HG03045 (cell line): ENCODE results near the gene UMPS.
A peak's percentile ranks its signal among the peaks of the same experiment; 100 is the strongest.
"Not testable (repeated sequence)": the region's sequence is repeated elsewhere in the genome, so short reads cannot be mapped to it uniquely, and the experiment has no call there.

Experiments
- ATAC-seq: cut with Tn5 transposase; IDR thresholded peaks from one replicate; pipeline ENCODE4 v1.9.1; 2021; ENCODE audit warnings: mild to moderate bottlenecking, moderate library complexity; ENCODE audit not compliant: unreplicated experiment

Gene UMPS

DNA sequence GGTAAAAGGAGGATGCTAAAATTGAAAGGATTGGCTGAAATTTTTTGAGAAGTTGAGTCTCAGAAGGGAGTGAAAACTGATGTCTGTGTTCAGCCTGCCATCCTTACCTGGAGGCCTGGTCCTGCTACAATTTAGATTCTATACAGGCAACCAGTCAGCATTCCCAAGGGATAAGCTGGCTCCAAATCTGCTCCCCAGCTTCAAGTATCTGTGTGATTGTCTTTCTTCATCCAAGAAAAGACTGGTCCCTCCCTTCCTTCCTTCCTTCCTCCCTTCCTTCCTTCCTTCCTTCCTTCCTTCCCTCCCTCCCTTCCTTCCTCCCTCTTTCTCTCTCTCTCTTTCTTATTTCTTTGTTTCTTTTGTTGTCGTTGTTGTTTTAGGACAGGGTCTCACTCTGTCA, 24.7 kb upstream of the UMPS start:
- no peak for ATAC-seq

DNA sequence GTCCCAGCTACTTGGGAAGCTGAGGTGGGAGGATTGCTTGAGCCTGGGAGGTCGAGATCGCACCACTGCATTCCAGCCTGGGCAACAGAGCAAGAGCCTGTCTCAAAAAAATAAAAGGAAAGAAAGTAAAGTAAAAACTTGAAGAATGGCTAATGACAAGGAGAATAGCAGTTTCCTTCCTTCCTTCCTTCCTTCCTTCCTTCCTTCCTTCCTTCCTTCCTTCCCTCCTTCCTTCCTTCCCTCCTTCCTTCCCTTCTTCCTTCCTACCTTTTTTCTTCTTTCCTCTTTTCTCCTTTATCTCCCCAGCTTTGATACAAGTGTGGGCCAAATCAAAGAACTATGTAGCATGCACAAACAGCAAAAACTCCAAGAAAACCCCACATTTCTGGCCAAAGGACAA, 23.0 kb upstream of the UMPS start:
- not testable (repeated sequence) for ATAC-seq

DNA sequence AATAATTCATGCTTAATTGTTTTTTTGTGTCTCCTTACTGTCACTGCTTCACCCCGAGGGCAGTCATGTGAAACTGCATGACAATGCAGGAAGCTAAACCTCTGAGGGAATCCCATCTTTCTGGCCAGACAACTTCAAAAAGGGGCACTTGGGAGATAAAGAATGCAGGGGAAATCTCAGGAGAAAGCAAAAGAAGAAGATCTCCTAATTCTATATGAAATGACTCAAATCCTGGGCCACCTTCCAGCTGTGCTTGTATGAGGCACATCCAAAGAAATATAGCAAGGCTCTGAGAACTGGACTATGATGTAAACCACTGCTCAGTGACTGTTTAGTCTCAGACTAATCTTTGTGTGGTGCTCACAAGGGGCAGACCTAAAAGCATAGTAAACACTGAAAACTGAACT, 22.6 kb upstream of the UMPS start:
- ATAC-seq, result no peak

DNA sequence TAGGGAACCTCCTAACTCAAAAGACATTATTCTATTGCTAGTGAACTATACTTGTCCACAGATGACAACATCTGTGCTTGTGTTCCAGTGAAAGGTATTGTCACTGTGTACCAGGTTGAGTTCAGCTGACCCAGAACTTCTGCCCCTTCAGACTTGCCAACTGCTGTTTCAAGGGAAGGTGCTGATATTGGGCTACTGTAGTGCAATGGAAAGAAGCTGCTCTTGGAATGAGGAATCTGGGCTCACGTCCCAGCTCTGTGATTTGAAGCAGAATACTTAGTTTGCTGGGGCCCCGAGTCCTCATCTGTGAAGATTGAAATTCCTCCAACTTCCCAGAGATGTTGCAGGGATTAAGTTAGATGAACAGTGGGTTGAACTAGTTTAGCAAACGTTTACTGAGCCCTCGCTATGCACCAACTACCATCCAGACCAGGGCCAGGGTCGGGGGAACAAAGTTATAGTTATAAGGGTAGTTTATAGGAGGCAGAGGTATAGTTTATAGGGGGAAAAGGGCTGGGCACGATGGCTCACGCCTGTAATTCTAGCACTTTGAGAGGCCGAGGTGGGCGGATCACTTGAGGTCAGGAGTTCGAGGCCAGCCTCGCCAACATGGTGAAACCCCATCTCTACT, 15.9 kb upstream of the UMPS start:
- no peak for ATAC-seq

DNA sequence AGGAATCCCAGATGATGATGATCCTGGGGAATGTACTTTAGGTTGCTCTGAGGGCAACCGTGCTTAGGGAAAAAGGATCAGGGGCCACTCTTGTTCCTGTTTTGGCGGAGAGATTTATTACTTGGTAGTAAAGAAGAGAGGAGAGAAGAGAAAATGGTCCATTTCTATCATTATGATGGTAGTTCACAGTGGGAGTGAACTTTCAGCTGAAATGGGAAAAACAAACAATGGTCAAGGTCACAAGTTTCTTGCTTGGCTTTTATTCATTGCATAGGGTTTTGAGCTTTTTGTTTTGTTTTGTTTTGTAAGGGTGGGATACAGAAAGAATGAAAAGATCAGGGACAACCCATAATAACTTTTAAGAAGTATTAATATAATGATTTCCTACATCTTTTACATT, 7.7 kb upstream of the UMPS start:
- no peak for ATAC-seq

DNA sequence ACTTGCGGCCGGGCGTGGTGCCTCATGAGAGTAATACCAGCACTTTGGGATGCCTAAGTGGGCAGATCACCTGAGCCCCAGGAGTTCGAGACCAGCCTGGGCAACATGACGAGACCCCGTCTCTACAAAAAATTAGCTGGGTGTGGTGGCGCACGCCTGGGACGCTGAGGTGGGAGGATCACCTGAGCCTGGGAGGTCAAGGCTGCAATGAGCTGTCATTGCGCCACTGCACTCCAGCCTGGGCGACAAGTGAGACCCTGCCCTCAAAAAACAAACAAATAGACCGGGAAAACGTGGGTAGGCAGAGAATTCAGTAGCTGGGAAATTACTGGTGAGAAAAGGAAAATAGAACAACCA, 667 bp downstream of the UMPS start:
- ATAC-seq, result no peak

DNA sequence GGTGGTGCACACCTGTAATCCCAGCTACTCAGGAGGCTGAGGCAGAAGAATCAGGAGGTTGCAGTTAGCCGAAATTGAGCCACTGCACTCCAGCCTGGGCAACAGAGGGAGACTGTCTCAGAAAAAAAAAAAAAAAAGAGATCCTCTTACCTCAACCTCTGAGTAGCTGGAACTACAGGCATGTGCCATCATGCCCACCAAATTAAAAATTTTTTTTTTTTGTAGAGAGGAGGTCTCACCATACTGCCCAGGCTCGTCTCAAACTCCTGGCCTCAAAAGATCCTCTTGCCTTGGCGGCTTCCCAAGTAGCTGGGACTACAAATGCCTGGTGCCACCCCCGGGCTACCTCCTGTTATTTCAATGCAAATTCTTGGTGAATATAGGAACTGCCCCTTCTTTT, 1.5 kb downstream of the UMPS start:
- no peak for ATAC-seq

DNA sequence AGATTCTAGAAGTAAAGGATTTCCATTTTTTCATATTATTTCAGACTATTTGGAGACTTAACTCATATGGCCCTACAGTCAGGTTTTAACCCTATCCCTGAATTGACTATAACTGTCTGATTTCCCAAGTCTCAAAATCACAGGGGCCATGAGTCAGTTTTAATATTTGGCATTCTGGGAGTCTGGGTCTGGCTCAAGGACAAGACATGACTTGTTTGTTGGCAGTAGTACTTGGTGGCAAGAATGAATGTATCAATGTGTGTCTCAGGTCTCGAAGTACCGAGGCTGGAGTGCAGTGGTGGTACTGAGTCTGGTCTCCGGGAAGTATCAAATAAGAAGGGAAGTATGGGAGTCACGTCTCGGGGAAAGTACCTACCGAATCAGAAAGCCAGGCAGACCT, 10.8 kb downstream of the UMPS start:
- no peak for ATAC-seq

DNA sequence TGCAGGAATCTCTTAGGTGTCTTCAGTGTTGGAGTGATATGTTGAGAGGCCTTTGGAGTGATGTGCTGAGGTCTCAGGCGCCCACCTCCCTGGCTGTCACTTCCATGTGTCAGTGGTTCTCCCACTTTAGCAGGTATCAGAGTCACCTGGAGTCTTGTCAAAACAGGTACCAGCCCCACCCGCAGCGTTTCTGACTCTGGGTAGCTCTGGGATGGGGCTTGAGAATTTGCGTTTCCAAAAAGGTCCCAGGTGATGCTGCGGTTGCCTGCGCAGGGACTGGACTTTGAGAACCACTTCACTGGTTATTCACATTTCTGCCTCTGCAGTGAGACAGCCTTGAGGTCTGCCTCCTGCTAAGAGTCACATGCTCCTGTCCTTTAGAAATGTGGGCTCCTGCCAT, 15.5 kb downstream of the UMPS start:
- no peak for ATAC-seq

DNA sequence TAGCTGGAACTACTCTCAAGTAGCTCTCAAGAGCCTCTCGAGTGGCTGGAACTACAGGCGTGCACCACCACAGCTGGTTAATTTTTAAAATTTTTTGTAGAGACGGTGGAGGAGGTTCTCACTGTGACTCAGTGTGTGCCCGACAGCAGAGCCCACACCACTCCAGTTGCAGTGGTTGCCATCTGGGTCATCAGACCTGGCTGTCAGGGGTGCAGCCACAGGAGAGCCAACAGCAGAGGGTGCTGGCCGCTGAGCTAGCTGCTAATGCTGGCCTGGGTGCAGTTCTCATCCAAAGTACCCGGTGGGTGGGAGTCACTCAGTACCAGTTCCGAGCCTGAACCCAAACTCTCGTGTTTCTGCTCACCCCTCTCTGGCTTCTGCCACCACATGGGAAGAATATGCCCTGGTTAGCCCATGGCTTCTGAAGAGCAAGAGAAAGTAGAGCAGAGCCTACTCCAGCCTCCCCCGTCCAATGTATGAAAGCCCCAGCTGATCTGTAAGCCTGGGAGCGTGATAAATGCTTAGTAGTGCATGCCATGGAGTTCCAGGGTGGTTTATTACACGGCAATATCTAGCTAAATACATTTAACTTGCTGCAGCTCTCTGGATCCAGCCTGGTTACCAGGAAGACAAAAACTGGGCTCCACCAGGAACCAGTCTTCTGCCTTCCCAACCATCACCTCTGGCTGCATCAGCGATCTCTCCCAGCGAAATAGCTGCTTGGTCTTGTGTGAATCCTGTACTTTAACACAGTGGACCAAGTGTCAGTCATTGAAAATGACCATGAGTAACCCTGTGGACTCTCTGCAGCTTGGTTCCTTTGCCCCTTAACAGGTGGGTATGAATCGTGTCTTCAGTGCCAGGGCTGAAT, 17.1 kb downstream of the UMPS start:
- ATAC-seq, result no peak

DNA sequence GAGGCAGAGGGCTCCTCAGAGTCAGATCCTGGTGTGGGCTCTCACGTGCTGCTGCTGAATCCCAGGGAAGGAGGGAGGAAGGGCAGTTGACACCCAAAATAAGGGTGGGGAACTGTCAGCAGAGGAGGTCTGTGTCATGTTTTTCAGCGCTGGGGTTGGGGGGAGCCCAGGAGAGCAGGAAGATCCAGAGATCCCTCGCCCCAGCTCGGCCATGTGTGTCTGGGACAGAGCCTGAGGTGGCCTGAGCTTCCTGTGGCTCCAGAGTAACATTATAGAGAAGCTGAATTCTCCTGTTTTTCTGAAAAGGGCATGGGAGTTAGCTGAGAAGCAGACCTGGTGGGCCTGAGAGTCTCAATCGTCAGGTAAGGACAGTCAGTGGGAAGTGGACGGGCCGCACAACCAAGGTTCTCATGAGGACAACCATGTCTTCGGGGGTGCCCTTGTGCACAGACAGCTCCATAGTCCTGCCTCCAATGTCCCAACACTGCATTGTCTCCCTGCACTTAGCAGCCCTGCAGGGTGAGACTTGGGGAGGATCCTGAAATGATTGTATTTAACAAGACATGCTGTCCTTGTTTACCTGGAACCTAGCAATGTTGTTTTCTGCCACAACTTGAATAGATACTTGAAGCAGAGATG, 18.4 kb downstream of the UMPS start:
- no peak for ATAC-seq

DNA sequence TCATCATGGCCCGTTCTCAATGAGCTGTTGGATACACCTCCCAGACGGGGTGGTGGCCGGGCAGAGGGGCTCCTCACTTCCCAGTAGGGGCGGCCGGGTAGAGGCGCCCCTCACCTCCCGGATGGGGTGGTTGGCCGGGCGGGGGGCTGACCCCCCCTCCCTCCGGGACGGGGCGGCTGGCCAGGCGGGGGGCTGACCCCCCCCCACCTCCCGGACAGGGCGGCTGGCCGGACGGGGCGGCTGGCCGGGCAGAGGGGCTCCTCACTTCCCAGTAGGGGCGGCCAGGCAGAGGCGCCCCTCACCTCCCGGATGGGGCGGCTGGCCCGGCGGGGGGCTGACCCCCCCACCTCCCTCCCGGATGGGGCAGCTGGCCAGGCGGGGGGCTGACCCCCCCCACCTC, 19.6 kb downstream of the UMPS start:
- ATAC-seq, result not testable (repeated sequence)

DNA sequence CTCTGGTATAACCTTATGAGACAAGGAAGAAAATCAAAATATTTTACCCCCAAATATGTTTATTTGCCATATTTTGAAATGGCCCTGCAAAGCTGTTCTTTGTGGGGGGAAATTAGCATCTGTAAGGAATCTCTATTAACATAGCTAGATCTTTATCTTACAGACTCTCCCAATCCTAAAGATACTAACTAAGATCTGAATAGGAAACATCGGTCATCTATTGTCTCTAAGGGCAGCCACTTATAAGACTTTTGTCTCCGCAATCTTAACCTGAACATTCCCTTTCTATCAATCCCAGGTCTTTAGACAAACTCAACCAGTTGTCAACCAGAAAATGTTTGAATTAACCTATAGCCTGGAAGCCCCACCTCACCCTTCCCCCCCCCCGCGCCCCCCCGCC, 21.2 kb downstream of the UMPS start:
- no peak for ATAC-seq

DNA sequence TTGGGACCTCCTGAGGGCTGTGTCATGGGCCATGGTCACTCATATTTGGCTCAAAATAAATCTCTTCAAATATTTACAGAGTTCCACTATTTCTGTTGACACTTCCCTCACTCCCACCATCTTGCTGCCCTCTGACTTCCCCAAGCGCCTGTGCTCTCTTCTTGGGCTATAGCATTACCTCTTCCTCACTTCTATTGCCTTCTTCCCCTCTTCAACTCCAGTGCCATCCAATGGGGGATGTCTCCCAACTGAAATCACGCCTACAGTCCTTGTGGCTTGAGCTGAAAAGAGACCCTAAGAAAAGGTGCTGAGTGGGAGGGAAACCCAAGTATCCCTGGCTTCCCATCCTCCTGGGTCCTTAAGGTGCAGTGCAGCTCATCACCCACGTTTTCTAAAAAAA, 21.8 kb downstream of the UMPS start:
- no peak for ATAC-seq

DNA sequence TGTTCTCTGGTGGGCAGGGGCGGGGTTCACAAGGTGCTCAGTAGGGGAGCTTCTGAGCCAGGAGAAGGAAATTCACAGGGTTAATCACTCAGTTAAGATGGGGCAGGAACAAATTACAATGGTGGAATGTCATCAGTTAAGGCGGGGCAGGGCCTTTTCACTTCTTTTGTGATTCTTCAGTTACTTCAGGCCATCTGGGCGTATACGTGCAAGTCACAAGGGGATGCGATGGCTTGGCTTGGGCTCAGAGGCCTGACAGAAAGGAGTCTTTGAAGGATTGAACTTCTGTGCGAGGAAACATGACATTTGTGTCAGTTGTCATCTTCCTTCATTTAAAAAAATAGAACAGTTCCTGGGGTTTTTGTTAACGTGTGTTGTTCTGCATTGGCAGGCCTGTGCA, 27.7 kb downstream of the UMPS start:
- ATAC-seq, result not testable (repeated sequence)

DNA sequence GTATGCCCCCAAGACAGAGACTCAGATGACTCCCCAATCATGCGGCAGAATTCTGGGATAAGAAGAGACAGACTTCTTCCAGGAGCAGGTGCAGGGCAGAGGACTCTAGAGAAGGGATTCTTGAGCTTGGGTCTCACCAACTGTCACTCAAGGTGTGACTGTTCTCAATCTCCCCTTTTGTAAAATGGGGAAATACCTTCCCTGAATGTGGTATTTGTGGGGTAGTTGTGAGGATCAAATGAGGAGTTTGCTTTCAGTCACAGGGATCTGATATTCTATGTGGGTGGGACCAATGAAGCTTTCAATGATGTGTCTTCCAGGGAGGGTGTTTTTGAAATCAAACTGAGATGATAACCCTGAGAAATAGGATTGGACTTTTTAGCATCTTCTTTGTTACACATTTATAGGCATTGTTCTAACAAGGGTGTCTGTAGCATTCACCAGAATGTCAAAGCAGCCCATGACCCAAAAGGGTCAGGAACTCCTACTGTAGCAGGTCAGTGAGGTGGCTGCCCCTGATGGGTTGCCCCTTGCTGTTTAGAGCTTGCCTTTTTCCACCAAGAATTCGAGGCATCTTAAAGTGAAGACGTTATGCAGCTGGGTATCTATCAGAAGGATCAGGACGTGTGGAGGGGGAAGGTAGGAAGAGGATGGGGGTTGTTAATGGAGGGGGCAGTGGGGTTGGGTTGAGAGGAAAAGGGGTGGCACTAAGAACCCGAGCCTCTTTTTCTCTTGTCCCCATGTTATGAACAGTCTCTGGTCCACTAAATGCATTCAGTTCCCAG, 28.8 kb downstream of the UMPS start:
- ATAC-seq, result no peak

DNA sequence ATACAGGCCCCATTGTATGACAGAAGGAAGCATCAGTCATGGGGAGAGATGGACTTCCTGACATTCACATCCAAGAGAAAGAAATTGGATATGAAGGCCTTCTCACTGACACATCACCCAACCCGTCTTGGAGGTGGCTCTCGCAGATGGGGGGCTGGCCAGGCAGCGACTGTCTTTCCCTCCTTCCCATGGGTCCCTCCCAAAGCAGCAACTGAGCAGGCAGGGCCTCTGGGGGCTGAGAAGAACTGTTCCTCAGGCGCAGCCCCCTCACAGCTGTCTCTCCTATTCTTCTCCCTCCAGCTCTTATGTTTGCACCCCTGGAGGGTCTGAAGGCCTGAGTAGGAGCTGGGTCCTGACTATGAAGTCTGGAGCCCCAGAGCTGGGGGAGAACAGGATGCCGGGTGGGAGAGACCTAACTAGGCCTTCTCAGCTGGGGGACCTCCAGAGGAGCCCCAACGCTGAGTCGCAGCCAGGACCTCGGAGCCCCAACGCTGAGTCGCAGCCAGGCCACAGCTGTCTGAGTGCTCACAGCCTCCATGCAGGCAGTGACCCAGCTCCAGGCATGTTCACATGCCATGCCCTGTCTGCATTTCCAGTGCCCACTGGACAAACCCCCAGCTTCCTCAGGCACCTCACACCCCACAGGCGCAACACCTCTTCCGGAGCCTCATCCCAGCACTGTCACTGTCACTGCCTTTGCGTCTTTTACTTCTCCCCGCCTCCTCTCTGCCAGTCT, 29.6 kb downstream of the UMPS start:
- ATAC-seq, result no peak

DNA sequence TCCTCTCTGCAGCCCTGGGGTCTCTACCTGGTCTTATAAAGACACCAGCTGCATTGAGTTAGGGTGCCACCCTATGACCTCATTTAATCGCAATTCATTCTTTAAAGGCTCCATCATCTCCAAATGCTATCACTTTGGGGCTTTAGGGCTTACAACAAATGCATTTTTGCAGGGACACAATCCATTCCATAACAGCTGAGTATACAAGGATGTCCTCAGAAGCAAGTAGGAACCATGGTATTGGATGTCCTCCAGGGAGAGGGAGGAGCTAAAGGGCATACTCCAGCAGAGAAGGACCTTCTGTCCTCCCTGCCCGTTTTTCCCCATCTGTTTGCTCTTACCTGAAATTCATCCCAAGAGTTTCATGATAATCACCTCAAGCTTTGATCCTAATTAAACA, 30.3 kb downstream of the UMPS start:
- ATAC-seq, result no peak

DNA sequence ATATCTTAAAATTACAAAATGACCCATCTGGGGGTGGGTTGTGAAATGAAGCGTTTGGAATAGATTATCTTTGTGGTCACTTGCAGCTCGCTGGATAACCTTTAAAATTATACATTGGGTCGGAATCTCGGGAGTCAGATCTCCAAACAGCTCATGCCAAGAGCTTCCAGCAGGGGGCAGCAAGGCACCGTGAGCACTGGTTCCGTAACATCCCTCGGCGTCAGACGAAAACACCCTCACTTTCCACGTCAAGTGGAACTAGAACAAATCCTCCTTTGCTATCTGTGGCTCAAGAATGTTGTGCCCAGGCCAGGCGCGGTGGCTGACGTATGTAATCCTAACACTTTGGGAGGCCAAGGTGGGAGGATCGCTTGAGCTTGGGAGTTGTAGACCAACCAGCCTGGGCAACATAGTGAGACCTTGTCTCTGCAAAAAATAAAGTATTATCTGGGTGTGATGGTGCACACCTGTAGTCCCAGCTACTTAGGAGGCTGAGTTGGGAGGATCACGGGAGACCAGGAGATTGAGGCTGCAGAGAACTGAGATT, 31.1 kb downstream of the UMPS start:
- peak; percentile 56 for ATAC-seq

DNA sequence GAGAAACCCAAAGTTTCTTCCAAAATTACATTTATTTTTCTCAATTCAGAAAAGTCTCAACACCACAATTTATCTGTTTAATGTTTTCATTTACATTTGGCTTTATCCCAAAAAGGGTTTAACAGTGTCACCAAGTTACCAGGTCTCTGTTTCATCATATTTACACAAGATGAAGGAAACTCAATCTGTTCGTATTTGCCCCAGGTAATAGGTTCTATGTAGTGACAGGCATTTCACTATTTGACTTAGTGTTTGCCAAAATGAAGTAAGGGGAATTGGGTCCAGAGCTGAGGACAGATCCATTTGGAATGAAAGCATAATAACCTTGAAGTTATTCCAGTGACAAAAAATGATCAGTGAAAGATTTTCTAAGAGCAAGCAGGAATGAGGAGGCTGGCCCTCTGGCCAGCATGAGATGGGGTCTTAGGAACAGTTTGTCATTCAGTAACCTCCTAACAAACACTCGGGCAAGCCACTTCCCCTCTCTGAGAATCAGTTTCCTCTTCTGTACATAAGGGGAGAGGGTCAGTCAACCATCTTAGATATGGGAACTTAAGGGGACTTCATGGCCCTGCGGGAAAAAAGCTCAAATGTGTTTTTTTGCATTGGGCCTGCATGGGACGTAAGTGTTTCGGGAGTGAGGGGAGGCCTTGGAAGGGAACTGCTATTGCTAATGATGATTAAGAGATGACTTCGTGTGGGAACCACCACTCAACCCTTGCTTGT, 31.8 kb downstream of the UMPS start:
- no peak for ATAC-seq
